ENCODE results near the gene PMAIP1.

DNA sequence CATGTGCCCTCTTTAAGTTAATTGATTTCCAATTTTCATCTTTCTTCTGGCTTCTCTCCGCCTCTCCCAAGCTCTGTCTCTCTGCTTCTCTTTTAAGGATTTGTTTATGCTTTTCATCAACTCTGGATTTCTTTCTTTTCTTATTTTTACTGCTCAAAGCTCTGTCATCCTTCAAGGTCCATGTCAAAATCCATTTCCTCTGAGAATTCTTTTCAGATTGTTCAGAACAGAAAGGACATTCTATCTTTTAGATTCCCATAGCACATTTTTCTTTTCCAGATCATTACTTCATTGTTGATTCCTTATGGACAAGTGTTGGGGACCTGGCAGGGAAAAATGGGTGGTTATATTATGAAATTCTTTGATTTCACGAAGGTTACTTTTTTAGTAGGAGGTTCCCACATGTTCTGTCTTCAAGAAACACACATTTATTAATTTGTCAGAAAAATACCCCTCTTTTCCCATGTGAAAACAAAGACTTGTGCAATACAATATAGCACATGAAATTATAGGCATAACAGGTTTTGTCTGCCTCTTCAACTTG is 12.3 kb downstream of the PMAIP1 start:
- TF ChIP-seq, protein P1, sequence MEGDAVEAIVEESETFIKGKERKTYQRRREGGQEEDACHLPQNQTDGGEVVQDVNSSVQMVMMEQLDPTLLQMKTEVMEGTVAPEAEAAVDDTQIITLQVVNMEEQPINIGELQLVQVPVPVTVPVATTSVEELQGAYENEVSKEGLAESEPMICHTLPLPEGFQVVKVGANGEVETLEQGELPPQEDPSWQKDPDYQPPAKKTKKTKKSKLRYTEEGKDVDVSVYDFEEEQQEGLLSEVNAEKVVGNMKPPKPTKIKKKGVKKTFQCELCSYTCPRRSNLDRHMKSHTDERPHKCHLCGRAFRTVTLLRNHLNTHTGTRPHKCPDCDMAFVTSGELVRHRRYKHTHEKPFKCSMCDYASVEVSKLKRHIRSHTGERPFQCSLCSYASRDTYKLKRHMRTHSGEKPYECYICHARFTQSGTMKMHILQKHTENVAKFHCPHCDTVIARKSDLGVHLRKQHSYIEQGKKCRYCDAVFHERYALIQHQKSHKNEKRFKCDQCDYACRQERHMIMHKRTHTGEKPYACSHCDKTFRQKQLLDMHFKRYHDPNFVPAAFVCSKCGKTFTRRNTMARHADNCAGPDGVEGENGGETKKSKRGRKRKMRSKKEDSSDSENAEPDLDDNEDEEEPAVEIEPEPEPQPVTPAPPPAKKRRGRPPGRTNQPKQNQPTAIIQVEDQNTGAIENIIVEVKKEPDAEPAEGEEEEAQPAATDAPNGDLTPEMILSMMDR (IDR thresholded peaks at IDR 0.05), result no peak
- TF ChIP-seq POLR2A (IDR thresholded peaks at IDR 0.05), result no peak

All from thyroid gland (tissue), 4 donors.